Activated effector memory CD4-positive, alpha-beta T cell treated with anti-CD3 and anti-CD28 coated beads, Interleukin-2, amount 50 U/mL, for 16 hours (primary cell): ENCODE measurements around the gene TBX1.

Source experiments
- DNase-seq: peaks from one replicate; pipeline ENCODE4 v3.0.0-alpha.2; 2020

TBX1 gene

DNA sequence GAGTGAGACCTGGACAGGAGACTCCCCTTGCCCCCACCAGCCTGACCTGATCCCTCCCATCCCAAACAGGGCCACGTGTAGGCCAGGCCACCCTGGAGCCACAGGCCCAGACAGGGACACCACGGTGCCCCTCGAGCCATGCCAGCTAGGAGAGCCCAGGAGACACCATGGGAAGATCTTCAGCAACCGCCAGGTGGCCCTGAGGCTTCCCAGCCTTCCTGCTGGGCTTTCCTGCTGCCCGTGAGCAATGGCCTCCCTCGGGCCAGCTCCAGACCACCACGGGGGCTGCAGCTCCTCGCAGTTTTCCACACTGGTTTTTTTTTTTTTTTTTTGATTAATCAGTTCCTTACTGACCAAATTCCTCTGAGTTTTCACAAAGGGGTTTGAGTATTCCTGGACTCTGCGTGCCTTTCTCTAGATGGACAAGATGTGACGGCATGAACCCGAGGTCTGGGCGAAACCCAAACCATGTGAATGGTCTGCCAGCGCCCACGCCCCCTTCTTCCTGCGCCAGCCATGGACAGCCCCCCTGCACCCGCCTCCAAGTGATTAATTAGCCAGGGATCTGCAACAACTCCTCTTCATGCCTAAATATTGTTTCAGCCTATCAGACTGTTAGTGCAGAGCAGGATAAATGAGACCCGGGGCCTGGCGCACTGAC, 40.9 kb downstream of the TBX1 start:
- DNase-seq = no peak

DNA sequence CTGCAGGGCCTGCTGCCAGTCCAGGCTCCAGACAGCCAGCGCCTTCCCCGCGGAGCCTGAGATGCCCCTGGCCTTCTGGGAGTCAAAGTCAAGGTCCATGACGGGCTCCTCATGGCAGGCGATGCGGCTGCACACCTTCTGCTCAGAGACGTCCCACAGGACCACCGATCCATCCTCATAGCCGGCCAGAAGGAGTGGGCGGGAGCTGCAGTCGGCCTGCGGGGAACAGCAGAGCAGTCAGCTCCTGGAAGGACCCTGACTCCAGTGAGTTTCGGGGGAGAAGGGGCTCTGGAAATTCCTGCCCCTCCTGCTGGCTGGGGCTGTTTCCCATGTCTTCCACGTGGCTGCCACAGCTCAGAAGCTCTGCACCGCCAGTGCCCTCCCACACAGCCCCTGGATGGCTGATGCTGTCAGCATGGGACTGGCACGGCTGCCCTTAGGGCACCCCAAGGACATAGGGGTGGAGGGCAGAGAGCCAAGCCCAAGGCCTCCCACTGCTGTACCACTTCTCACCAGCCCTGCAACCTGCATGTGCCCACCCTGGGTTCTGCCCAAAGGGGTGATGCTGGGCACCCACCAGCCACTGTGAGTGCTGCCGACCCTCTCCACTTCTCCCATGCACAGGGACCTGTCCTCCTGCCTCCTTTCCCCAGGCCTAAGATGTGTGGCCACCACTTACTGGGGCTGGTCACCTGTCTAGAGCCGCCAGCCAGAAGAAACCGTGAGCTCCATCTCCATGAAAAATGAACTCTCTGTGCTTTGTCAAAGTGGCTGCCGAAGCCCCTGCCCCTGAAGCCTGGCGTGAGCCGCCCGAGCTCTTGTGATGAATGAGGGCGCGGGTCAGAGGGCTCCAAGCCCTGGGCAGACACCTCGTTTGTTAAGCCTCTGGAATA, 41.7 kb downstream of the TBX1 start:
- no peak for DNase-seq

DNA sequence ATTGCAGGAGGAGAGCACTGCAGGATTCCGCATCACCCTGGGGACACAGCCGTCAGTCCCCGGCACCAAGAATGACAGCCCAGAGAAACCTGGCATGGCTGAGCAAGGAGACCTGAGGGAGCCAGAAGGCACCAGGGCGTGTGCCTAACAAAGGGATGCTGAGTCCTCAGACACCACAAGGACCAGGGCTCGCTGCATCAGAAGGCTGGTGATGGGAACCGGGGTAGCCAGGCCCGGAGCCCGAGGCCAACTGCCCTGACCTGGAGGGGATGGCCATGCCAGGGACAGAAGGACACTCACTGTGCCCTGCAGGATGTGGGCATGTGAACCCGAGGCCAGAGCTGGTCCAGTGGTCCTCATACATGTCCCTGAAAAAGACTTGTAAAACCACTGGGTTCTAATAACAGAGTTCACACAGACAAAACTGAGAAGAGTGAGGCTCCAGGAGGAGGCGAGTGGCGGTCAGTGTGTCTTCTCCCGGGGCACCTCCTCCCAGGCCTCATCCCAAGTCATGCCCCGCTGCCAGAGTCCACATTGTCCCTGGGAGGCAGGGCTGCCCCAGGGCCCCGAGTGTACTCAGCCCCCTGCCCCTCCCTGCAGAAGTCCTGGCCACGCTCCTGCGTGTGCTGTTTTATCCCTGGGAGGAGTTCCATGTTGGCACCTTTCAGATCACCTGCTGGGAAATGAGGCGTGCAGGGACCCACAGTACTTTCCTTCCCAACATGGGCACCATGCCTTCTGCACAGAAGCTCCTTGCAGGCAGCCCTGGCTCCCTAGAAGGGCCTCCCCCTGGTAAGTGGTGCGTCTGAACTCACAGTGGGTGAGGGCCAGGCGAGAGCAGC, 42.5 kb downstream of the TBX1 start:
- no peak for DNase-seq

DNA sequence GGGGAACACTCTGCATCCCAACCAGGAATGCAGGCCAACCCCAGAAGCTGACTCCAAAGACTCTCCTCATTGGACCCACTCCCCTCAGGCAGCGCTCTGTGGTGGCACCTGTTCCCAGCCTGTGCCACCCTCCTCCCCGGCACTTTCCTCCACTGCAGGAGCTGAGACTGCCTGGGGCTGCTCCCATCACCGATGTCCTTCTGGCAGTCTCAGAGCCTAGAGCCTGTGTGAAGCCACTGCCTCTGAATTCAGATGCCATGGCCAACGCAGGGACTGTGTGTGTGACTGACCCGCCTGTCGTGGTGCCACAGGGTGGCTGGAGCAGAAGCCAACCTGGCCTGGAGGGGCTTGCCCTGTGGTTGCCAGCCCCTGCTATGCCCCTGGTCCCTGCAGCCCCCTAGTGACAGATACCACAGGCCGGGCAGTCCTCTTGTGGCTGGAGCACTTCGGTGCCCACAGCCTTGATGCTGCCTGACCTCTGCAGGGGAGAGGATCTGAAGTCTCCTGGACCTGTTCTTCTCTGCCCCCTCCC, 43.2 kb downstream of the TBX1 start:
- DNase-seq = no peak

DNA sequence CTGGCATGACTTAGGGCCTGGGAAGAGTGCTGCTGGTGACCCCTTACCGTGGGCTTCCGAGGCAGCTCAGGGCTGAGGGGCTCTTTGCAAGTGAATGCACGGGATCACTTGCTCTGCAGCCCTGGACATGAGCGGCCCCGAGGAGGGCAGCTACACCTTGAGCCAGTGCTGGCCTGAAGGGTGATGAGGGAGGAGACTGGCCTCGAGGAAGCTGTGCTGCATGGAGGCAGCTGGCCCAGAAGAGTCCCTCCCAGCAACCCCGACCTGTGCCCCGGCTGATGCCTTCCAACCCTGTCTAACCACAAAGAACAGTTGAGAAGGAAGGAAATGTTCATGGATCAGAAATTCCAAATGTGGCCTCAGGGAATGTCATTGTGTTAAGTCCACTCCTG, 45.2 kb downstream of the TBX1 start:
- DNase-seq = peak; percentile 42

DNA sequence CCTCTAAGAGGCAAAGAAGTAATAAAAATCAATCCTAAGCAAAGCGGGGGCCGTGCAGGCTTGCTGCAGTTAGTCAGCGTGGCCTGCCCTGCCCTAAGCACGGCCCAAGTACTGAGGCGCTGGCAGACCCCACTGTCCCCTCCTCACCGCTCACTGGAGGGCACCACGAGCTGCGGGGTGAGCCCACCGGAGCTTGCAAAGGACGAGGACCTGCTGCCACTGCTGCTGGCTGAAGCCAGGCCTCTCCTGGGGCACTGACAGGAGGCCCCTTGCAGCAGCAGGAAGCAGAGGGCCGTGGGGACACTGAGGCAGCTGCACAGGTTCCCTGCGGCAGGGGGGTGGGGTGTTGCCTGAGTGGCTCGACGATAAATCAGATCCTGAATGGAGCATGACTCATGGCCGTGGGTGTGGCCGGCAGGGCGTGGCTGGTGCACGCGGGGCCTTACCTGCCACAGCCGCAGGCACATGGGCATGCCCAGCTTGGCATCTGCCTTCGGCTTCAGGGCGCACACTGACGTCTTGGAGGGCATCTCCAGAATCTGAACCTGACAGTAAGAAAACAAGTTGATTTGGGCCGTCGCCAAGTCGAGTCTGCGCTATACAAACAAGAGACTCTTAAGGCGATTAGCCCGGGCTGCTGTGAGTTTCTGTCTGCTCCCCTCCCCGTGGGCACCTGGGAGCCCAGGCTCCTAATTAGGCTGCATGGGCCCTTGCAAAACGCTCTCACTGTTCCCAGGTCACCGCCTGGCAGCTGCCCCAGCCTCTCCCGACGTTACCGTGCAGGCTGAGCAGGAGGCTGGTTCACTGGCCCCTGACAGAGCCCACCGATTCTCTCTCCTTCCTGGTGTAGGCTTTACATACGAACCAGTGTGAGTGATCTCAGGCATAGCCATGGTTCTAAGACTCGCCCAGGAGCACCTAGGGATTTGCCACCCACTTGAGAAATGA, 45.9 kb downstream of the TBX1 start:
- DNase-seq = peak; percentile 58

DNA sequence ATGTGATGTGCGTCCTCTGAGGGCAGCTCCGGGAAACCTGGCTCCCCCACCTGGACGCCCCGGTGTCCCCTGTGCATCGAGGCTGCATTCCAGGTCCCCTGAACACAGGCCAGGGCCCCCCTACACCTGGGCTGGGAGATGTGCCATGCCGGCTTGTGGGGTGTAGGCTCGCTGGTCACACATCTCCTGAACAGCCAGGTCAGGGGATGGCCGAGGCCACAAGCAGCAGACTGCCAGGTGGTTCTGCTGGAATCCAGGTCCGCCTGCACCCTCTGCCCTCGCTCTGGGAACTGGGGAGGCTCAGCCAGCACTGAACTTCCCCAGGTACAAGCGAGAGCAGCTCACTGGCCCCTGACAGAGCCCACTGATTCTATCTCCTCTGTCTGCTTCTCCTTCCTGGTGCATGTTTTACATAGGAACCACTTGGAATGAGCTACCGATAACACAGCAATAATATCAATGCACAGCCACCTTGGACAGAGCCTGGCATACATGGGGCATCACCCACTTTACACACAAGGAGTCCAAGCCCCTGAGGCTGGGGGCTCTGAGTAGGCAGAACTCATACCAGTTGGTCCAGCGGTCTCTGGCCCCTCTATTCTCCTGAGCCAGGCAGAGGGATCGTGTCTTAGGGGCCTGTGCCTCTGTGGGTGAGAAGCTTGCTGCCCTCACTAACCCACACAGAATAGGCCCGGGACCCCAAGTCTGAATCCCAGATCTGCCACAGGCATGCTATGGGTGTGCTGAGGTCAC, 46.8 kb downstream of the TBX1 start:
- peak; percentile 34 for DNase-seq

DNA sequence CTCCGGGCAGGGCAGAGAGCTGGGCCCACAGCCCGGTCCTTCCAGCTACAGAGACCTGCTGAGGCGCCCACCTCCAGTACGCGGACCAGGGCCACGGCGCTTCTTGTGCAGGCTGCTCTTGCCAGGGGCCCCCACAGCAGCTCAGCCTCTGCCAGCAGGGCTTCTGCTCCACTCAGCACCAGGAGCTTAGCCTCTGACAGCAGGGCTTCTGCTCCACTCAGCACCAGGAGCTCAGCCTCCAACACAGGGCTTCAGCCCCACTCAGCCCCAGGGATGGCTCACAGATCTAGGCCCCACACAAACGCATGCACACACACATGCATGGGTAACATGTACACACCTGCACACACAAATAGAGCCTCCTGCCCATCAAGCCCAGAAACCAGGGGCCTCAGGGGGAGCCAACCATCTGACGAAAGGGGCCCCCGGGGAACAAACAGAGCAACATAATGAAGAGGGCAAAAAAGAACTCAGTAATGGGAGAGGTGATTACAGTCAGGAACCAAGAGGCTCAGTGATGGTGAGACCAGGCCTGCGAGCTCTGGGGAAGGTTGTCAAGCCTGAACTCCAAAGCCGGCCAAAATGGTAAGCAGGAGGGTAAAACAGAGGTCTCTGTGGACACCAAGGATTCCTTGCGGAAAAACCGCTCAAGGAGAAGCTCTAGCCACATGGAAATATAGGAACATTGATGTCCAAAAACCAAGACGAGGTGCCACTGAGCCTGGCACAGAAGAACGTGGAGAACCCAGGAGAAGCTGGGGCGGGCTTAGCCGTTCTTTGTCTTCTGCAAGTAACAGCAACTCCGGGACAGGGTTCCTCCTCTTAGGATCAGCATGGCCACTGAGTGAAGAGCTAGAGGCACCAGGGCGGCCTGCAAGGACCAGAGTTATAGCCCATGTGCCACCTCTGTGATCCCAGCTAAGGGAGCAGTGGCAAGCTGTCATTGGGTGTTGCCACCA, 47.6 kb downstream of the TBX1 start:
- DNase-seq = peak; percentile 43

DNA sequence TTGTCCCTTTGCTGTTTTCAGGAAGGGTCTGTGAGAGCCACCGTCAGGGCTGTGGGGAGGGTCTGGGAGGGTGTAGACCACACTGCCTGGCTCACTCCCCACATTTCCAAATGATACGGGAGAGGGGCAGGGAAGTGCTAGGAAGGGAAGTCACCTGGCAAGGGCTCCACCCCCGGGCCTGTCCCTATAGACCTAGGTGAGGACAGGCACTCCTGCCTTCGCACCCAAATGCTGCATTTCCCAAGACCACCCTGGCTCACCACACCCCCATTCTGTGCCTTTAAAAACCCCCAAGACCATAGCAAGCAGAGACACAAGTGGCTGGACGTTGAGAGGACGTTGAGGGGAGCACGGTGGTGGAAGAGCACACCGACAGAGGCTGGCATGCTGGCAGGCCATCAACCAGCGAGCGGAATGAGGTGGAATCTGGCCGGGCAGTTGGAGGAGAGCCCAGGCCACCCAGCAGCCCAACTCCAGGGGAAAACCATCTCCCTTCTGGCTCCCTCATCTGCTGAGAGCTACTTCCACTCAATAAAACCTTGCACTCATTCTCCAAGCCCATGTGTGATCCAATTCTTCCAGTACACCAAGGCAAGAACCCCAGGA, 48.4 kb downstream of the TBX1 start:
- DNase-seq = no peak

DNA sequence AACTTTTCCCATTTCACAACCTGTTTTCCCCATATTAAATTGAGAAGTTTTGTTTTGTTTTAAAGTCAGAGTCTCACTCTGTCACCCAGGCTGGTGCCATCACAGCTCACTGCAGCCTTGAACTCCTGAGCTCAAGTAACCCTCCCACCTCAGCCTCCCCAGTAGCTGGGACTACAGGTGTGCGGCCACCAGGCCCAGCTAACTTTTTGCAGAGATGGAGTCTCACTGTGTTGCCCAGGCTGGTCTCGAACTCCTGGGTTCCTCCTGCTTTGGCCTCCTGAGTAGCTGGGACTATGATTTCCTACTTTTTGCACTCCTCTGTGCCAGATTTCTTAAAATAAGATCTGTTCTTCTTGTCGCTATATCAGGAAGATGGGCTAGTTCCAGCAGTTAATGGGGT, 49.2 kb downstream of the TBX1 start:
- DNase-seq = peak; percentile 51

DNA sequence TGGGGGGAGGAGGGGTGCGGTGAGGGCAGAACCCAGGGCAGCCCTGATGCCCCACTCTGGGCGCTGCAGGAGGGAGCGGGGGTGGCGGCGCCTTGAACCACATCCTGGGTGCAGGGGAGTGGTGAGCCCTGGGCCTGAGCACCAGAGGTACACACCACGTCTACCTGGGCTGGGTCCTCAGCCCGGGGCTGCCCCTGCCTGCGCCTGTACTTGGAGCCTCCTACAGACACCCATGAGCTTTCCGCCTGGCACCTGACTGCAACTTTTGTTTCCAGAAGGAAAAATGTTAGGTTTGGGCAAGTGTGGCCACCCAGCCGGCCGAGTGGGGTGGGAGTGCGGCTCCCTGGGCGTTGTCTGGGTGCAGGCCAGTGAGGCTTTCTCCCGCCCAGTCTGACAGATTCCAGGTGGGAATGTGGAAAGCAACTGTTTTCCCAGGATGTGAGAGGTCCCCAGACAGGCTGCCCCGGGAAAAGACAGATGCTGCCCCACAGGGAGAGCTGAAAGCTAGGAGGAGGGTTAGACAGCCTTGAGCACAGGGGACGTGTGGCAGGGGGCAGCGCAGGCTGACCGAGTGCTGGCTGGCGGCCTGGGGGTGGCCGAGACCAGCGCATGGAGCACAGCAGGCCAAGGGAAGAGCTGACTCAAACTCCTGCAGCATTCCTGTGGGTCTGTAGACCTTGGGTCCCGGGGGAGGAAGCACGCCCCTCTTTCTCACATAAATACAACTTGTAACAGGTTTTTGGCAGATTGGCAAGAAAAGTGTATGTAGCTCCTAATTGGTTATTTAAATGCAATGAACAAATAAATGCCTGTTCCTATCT, 50.0 kb downstream of the TBX1 start:
- peak; percentile 58 for DNase-seq

DNA sequence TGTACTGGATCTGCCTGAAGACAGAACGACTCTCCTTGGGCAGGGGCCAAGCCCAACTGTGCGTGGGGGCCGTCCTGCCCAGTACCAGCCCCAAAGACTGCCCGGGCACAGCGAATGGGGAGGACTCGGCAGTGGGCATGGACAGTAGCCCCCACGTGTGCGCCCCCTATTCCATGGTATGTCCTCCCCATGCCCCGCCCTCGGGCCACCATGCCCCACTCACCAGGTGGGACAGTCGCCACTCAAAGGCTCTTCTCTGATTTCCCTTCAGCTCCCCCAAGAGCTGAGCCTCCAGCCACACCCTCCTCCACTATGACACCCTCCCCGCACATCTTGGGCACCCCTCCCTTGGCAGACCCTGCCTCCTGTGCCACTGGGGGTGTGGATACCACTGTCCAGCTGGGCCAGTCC, 50.6 kb downstream of the TBX1 start:
- DNase-seq = peak; percentile 54

DNA sequence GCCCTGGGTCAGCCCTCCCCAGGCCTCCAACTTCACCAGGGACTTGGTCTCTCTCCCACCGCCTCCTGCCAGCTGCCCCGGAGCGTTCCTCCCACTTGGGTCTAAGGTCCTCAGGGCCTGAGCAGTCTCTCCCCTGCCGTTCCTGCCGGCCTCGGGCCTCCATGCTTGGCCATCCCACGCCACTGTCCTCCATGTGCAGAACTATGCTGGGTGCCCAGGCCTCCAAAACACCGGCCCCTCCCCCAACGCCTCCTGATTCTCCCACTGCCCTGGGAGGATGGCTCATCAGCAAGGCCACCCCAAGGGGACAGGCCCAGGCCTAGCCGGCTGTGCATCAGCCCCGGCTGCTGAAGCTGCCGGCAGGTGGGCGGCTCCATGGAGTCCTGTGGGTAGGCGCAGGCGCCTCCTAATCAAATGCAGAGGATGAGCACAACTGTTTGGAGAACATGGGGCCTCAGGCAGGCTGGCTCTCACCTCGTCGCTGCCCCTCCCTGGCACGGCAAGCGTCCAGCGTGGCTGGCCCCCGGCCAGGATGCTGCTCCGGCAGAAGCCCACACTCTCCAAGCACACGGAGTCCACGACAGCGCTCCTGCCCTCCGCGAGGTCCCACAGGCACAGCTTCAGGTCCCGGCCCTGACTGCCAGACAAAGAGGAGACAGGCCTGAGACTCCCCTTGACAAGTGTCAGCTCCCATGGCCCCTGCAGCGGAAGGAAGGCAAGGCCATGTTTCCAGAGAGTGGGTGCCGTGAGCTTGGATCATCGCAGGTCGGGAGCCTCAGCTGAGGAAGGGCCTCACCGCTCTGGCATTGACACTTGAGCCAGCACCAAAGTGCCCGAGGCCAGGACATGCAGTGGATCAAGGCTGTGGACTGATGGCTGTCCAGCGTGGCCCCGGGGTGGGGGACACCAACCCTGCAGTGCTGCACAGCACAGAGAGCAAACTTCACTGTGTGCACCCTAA, 51.5 kb downstream of the TBX1 start:
- peak; percentile 44 for DNase-seq

DNA sequence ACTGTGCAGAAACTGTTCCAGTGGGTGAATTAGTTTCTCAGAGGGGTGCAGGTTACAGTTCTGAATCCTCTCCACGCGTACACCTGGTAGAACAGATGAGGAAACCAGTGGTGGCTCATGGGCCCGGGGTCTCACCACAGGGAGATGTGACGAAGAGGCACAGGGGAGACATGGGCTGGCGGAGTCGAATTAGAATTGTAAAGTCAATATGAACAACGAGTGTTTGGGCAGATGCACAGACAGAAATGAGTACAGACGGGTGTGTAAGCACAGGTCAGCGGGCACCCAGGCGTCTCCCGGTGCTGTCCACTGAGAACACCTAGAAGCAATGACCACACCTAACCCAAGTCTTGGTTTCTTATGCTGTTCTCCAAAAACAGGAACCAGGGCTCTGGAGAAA, 52.3 kb downstream of the TBX1 start:
- DNase-seq = no peak

DNA sequence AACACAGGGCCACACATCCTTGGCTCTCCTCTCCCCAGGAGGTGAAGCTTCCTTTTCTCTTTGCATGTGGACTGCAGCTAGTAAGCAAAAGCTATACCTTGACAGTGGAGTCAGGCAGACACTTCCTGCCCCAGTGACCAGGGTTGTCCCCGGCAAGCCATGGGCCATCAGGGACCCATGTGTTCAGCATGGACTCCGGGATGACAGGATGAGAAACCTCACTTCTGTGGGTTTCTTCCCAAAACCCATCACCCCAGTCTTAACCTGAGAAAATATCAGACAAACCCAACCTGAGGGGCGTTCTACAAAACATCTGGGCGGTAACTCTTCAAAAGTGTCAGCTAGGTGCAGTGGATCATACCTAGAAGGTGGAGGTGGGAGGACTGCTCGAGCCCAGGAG, 53.9 kb downstream of the TBX1 start:
- DNase-seq = no peak

DNA sequence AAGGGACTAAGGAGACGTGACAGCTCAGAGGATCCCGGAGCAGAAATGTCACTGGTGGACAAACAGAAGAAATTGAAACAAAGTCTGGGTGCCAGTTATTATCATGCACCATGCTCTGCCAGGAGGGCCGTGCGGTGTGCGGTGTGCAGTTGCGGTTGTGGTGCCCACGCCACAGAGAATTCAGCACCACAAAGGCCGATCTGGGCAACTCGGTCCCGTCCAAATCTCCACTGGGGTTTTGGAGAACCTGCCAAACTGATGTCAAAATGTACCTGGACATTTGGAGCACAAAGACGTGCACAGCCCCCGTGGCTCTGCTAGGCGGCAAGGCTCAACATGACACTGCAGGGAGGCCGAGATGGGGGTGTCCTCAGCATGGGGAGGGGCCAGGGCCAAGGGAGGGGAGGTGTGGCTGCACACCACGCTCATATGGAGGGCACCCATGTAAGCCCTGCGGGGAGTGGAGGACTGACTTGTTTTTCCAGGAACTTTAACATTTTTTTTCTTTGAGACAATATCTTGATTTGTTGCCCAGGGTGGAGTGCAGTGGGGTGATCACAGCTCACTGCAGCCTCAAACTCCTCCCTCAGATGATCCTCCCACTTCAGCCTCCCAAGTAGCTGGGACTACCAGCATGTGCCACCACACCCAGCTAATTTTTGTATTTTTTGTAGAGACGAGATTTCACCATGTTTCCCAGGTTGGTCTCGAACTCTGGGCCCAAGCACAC, 54.7 kb downstream of the TBX1 start:
- no peak for DNase-seq

DNA sequence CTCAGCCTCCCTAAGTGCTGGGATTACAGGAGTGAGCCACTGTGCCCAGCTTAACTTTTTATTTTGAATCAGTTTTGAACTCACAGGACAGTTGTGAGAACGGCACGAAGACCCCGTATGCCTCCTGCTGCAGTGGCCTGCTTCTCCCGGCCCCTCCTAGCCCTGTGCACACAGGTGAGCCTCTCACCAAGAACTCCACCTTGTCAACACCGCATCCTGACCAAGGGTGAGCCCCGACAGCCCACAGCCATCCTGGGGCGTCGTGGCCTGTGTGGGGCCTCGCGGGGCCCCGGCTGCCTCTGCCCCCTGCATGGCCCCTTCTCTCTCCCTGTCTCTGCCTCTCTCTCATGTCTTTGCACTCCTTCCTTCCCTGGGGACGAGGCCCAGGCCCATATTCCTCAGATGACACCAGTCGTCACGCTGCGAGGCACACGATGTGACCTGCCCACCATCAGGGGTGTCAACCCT, 55.3 kb downstream of the TBX1 start:
- no peak for DNase-seq
